Left kidney (tissue), 2 donors: ENCODE results near the gene FGF22. TPM values are rescaled to one million over a fixed set of nuclear protein-coding genes. Genes with fewer than 3 reads are reported as not detected.

Source experiments
- DNase-seq: peaks from one replicate; pipeline ENCODE4 v3.0.0-alpha.2; 2013
- polyA plus RNA-seq: library from polyadenylated mRNA; unstranded; fragments of 120-200 nt; gene quantifications from one replicate; pipeline ENCODE4 v1.2.1, GENCODE V29; 2013; ENCODE audit not compliant: insufficient read length

Gene FGF22
- polyA plus RNA-seq, 1 donor: 0.60 TPM

DNA sequence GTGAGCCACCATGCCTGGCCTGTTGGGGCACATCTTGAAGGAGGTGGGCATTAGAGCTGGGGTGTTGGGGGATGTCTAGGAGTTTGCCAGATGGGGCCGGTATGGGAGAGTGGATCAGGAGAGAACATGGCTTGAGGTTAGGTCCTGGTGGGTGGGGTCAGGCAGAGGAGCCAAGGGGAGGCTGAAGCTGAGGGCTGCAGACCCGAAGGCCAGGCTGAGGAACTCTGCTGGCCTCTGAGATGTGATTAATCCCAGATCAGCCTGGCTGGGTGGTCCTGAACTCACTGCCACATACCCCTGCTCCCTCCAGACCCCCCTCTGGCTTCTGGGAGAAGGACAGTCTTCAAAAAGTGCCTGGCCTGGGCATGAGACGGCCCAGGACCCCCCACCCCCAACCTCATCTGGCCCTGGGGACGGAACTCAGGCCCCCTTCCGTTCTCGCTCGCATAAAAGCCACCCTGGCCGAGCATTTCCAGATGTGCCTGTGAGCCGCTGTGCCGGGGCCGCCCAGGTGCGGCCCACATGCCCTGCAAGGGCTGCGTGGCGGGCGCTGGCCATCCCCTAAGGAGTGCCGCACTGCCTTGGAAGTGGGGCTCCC is 39.2 kb downstream of the FGF22 start:
- DNase-seq: no peak

DNA sequence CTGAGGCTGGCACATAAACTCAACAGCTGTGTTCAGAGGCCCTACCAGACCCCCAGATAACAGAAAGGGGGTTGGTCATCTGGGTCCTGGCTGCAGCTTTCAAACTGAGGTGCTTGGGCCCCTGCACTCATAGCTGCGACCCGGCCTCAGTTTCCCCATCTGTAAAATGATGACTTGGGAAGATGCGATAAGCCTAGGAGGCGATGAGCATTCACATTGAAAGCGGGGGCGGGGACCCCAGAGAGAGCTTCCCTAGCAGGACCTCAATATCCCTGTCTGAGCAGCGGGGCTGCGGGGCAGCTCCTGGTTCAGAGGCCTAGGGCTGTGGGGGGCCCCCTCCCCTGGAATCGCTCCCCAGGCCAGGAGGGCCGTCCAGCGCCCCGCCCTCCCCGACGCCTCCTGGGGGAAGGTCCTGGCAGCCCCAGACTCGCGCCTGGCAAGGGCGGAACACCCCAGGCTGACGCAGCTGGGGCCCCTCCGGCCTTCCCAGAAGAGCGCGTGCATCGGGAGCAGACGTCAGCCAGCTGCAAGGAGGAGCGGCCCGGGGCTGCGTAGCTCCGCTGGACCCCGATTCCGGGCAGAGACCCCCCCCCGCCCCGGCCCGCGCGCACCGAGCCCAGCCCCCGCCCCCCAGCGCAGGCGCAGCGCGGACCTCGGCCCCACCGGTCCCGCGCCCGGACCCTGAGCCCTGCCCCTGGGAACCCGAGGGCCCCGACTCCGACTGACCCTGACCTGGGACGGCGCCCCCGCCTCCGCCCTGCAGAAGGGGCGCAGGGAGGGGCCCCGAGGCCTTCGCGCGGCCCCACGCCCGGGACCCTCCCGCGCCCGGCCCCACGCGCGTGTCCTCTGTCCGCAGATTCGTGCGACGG is 40.0 kb downstream of the FGF22 start:
- DNase-seq: peak; percentile 46

DNA sequence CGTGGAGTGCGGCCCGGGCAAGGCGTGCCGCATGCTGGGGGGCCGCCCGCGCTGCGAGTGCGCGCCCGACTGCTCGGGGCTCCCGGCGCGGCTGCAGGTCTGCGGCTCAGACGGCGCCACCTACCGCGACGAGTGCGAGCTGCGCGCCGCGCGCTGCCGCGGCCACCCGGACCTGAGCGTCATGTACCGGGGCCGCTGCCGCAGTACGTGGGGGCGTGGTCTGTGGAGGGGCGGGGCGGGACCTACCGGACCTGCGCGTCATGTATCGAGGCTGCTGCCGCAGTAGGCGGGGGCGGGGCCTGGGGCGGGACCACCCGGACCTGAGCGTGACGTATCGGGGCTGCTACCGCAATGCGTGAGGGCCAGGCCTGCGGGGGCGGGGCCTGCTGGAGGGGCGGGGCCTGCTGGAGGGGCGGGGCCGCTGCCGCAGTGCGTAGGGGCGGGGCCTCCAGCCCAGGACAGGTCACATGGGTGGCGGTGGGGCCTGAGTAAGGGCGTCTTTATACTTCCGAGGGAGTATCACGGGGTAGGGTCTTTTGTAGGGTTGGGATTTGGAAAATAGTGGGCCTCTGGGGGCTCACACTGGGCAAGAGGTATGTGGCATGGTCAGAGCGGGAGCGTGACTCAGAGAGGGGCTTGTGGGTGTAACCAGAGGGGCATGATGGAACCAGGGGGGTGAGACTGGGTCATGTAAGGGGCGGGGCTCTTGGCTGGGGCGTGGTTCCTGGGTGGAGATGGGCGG is 40.8 kb downstream of the FGF22 start:
- DNase-seq: peak; percentile 96

DNA sequence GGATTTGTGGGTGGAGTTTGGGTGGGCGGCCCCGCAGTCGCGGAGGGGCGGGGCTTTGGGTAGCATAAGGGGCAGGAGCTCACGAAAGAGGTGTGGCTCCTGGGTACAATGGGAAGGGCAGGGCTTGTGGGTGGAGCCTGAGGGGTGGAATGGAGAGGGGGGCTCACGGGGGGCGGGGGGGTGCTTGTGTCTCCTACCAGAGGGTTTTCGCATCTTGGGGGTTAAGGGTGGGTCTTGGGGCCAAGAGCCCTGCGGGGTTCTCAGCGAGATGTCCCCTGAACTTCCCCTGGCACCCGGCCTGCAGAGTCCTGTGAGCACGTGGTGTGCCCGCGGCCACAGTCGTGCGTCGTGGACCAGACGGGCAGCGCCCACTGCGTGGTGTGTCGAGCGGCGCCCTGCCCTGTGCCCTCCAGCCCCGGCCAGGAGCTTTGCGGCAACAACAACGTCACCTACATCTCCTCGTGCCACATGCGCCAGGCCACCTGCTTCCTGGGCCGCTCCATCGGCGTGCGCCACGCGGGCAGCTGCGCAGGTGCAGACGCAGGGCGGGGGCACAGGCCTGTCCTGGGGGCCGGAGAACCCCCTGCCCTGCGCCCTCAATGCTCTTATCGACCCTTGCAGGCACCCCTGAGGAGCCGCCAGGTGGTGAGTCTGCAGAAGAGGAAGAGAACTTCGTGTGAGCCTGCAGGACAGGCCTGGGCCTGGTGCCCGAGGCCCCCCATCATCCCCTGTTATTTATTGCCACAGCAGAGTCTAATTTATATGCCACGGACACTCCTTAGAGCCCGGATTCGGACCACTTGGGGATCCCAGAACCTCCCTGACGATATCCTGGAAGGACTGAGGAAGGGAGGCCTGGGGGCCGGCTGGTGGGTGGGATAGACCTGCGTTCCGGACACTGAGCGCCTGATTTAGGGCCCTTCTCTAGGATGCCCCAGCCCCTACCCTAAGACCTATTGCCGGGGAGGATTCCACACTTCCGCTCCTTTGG is 41.6 kb downstream of the FGF22 start:
- no peak for DNase-seq

DNA sequence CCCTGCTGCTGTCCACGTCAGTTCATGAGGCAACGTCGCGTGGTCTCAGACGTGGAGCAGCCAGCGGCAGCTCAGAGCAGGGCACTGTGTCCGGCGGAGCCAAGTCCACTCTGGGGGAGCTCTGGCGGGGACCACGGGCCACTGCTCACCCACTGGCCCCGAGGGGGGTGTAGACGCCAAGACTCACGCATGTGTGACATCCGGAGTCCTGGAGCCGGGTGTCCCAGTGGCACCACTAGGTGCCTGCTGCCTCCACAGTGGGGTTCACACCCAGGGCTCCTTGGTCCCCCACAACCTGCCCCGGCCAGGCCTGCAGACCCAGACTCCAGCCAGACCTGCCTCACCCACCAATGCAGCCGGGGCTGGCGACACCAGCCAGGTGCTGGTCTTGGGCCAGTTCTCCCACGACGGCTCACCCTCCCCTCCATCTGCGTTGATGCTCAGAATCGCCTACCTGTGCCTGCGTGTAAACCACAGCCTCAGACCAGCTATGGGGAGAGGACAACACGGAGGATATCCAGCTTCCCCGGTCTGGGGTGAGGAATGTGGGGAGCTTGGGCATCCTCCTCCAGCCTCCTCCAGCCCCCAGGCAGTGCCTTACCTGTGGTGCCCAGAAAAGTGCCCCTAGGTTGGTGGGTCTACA is 43.1 kb downstream of the FGF22 start:
- no peak for DNase-seq

DNA sequence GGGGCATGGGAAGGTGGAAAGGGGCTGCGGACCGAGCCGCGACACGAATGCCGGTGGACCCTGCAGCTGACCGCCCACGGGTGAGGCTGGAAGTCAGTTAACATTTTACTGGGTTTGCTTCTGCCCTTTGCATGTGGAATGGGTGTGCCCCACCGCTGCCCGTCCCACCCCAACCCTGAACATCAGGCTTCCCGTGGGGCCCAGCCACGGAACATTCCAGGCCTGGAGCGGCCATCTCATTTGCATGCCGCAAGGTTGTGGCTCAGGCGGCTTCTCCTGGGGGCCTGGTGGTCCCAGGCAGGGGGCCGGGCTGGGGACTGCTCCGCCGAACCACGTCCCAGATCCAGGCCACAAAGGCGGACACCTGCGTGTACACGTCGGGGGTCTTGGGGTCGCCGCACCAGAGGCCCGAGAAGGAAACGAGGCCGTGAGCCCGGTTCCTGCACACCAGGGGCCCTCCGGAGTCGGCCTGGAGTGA is 45.8 kb downstream of the FGF22 start:
- DNase-seq: no peak

DNA sequence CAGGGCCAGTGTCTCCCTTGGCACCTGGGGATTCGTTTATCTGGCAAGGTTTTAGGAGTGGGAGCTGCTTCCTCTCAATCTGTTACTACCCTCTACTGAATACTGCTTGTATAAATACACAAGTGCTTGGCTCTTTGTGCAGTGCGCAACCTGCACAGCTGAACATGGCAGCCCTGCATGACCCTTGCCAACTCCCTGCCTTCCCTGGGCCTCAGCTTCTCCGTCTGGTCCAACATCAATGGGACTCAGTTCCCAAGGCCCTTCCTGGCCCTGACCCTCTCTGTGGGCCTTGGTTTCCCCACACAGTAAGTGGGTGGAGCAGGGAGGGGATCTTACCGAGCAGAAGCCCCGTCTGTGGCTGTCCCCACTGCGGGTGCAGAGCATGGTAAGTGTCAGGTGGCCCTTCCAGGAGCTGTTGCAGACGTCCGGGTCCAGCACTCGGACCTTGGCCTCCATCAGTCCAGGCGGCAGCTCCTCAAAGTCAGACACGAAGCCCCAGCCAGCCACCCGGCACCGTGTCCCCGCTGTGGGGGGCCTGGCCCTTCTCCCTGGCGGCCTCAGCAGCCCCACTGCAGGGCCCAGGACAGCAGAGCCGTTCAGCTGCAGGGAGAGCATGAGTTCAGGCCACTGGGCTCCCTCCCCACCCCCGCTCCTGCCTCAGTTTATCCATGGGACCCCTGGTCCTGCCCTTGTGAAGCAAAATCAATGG is 47.1 kb downstream of the FGF22 start:
- no peak for DNase-seq

DNA sequence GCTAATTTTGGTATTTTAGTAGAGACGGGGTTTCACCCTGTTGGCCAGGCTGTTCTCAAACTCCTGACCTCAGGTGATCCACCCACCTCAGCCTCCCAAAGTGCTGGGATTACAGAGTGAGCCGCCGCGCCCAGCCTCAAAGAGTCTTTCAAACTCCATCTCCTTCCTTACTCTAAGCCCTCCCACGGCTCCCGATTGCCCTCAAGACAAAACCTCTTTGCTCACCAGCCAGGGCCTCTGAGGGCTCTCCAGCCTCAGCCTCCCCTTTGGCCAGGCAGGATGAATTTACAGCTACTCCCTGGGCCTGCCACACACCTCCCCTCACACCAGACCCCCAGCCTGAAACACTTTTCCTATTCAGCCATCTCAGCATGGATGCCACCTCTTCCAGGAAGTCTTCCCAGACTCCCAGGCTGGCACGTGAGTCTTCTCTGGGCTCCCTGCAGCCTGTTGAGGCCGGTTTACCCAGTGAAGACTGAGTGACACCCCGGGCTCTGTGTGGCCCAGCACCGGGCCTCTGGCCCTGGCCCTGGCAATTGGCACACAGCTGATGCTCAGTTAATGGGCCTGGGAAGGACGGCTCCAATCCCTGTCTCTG is 48.0 kb downstream of the FGF22 start:
- no peak for DNase-seq

DNA sequence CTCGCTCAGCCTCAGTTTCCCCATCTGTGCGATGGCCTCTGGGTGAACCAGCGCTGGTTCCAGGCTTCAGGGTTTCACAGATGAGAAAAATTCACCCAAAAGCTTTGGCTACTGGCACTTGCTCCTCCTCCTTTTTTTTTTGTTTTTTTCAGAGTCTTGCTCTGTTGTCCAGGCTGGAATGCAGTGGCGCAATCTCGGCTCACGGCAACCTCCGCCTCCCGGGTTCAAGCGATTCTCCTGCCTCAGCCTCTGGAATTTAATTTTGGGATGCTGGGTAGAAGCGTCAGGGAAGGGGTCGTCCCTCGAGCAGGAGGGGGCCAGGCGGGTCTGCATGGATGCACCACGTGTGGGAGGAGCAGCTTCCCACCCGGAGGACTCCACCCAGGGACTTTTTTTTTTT is 48.5 kb downstream of the FGF22 start:
- DNase-seq: no peak

DNA sequence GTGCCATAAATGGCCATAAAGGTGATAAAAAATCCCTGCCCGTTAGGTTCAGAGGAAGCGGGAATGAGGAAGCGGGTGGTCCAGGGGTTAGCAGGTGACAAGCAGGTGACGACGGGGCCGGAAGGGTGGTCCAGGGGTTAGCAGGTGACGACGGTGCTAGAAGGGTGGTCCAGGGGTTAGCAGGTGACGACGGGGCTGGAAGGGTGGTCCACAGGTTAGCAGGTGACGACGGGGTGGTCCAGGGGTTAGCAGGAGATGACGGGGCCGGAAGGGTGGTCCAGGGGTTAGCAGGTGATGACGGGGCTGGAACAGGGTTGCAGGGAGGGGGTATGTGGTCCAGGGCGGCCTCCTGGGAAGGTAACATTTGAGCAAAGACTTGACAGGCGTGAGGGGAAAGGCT is 49.3 kb downstream of the FGF22 start:
- no peak for DNase-seq

DNA sequence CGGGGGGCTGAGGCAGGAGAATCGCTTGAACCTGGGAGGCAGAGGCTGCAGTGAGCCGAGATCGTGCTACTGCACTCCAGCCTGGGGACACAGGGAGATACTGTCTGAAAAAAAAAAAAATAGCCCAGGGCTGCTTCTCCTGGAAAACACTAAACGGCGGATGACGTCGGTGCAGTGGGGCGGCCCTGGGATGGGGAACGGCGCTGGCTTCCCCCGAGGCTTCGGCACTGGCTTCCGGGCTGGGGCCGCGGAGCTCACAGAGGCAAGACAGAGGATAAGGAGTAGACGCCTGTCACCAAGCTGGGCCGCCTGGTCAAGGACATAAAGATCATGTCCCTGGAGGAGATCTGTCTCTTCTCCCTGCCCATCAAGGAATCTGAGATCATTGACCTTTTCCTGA is 50.5 kb downstream of the FGF22 start:
- DNase-seq: no peak

Other genes starting within 250 kb of the FGF22 start
- 1.5 TPM for gene C2CD4C, start 230.7 kb upstream of the FGF22 start, polyA plus RNA-seq
- 27.7 TPM for gene SHC2, start 178.8 kb upstream of the FGF22 start, polyA plus RNA-seq
- gene MADCAM1, start 143.4 kb upstream of the FGF22 start, polyA plus RNA-seq: 1.8 TPM
- 5.9 TPM for gene TPGS1, start 132.4 kb upstream of the FGF22 start, polyA plus RNA-seq
- 46.2 TPM for gene CDC34, start 108.1 kb upstream of the FGF22 start, polyA plus RNA-seq
- gene GZMM, start 95.8 kb upstream of the FGF22 start, polyA plus RNA-seq: 0.15 TPM
- 366 TPM for gene BSG, start 67.3 kb upstream of the FGF22 start, polyA plus RNA-seq
- gene HCN2, start 50.0 kb upstream of the FGF22 start, polyA plus RNA-seq: 0.32 TPM
- gene POLRMT, start 6.3 kb upstream of the FGF22 start, polyA plus RNA-seq: 75.8 TPM
- gene RNF126, start 23.3 kb downstream of the FGF22 start, polyA plus RNA-seq: 21.5 TPM
- gene FSTL3, start 36.5 kb downstream of the FGF22 start, polyA plus RNA-seq: 15.2 TPM
- 0.18 TPM for gene PRSS57, start 55.6 kb downstream of the FGF22 start, polyA plus RNA-seq
- 73.4 TPM for gene PALM, start 69.1 kb downstream of the FGF22 start, polyA plus RNA-seq
- gene MISP, start 111.2 kb downstream of the FGF22 start, polyA plus RNA-seq: 7.0 TPM
- gene PTBP1, start 157.6 kb downstream of the FGF22 start, polyA plus RNA-seq: 395 TPM
- 9.4 TPM for gene PLPPR3, start 182.1 kb downstream of the FGF22 start, polyA plus RNA-seq
- gene AZU1, start 188.0 kb downstream of the FGF22 start, polyA plus RNA-seq: 0.81 TPM
- 0.67 TPM for gene PRTN3, start 201.1 kb downstream of the FGF22 start, polyA plus RNA-seq
- 0.20 TPM for gene ELANE, start 212.4 kb downstream of the FGF22 start, polyA plus RNA-seq
- gene CFD, start 219.8 kb downstream of the FGF22 start, polyA plus RNA-seq: 2.1 TPM